ENCODE results near the gene ISX.
"Not testable (repeated sequence)": the region's sequence is repeated elsewhere in the genome, so short reads cannot be mapped to it uniquely, and the experiment has no call there.

Gene ISX

GRCh38 chr22:35065796-35066218, at the start of gene ISX:
ISX (plus strand) TSS chr22:35066158; CDS start chr22:35067088, 930 bp downstream.
- DNase-seq: no peak

DNA sequence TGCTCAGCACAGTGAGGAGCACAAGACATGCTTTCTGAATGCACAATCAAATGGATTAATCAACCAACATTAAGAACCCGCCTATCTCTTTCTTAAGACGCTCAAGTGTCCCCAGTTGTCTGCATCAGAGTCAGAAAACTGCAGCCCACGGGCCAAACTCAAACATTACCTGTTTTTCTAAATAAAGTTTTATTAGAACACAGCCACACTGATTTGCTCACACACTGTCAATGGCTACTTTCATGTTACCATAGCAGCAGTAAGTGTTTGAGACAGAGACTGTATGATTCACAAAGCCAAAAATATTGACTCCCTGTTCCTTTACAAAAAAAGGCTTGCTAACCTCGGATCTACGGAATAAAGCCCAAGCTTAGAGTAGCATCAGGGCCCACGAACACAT, 49.0 kb upstream of the ISX start:
- DNase-seq: no peak

DNA sequence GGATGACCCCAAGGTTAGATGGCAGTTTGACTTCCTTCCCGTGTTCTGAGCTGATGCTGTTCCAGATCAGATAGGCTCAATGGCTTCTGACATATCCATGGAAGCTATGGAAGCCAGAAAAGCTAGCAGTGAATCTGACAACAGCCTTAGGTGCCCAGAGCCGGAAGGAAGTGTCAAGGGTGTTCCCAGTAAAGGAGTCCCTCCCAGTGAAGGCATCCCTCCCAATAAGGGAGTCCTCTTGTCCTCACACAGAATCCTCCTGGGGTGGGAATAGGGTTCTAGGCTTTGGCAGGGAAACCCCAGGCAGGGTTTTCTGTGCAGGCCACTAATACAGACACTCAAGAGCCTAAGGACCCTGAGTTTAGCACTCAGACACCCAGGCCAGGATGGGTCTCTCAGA, 47.0 kb upstream of the ISX start:
- no peak for DNase-seq

DNA sequence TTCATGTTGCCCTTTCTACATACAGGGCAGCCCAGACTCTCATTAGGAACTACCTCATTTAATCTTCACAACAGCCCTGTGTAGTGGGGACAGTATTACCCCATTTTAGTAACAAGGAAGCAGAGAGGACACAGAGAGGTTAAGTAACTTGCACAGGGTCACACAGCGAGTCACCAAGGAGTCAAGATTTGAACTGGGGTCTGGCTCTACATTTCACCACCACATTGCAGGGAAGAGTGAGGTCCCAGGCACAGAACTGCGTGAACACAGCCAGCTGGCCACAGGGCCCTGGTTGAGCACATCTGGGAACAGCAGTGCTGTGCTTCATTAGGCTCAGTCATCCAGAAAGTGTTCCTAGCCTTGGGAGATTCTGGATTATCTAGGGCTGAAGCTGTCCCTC, 45.4 kb upstream of the ISX start:
- no peak for DNase-seq

DNA sequence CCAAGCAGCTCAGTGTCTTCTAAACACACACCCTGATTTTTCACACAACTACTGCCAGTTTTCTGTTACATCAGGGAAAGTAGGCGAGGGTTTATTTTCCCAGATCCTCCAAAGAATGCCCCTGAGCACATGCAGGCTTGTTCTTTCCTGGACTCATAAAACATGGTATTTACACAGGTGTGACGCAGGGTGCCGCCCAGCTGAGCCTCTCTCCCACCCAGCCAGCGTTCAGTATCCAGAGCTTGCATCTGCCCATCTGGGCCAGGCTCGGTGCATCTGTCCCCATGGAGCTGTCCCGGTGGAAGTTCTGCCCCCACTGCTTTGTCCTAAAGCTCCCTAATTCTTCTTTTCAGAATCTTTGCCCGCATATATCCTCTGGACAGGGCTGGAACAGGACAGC, 44.8 kb upstream of the ISX start:
- no peak for DNase-seq

GRCh38 chr22:35022291-35022690, 43.7 kb upstream of the ISX start:
- DNase-seq: no peak

DNA sequence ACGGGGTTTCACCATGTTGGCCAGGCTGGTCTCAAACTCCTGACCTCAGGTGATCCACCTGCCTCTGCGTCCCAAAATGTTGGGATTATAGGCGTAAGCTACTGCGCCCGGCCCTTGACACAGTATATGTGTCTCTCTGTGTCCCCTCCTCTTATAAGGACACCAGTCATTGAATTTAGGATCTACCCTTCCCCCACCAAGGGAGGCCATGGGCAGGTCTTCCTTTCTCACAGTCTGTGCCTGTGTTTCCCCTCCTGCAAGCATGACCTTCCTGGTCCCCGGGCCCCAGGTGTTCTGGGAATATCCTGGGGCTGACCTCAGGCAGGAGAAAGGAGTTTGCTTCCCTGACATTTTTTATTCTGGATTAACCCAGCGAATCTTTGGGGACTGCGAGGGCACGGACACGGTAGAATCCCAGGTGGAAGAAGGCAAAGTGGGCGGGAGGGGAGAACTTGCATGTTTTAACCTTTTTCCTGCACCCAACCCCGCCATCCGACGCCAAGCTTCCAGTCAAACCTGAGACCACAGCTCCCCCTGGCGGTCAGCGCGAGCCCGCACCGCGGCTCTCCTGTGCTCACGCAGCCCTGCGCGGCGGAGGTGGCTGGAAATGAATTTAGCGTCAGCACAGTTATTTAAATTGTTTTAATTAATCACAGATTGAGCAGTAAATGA, 42.1 kb upstream of the ISX start:
- peak; percentile 66 for DNase-seq

- DNase-seq: no peak
Observed at GRCh38 chr22:35024364-35024692, 41.6 kb upstream of the ISX start.

DNA sequence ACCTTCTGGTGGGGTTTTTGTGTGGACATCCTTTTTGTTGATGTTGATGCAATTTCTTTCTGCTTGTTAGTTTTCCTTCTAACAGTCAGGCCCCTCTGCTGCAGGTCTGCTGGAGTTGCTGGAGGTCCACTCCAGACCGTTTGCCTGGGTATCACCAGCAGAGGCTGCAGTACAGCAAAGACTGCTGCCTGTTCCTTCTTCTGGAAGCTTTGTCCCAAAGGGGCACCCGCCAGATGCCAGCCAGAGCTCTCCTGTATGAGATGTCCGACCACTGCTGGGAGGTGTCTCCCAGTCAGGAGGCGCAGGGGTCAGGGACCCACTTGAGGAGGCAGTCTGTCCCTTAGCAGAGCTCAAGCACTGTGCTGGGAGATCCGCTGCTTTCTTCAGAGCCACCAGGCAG, 35.8 kb upstream of the ISX start:
- DNase-seq: not testable (repeated sequence)

DNA sequence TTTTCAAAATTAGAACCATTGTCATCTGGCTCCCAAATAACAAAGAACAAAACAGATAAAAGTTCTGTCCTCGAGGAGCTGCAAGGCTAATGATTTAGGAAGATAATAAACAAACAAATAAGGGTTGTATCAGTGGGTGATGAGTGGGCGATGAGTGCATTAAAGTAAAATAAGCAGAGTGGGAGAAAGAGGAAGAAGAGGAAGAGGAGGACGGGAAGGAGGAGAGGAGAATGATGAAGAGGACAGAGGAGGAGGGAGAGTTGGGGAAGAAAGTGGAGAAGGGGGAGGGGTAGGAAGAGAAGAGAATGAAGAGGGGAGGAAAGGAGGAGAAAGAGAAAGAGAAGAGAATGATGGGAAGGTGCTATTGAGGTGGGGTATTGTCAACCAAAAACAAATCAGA, 33.4 kb upstream of the ISX start:
- DNase-seq: no peak

DNA sequence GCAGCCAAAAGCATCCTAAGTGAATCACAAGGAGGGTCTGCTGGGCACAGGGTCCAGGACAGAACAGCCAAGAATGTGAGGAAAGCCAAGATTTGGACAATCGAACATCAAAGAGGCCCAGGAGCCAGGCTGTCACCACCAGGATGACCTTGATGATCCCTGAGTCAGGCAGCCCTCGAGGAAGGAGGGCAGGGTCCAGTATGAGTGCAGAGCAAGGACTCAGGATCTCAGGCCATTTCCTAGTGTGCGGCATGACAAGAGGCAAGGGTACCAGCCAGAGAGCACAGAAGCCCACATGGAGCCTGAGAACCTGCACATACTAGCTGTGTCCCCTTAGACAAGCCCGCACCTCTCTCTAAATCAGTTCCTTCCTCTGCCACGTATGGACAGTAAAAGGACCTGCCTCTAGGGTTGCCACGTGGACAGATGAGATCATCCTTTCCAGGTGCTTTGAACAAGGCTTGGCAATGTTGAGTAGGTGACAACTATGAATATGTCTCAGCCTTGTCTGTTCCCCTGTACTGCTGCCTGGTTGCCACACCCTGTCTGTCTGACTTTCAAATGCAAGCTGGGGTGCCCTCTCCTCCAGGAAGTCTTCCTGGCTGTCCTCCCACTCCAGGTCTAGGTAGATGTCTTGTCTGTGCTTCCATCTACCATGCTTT, 32.2 kb upstream of the ISX start:
- no peak for DNase-seq

DNA sequence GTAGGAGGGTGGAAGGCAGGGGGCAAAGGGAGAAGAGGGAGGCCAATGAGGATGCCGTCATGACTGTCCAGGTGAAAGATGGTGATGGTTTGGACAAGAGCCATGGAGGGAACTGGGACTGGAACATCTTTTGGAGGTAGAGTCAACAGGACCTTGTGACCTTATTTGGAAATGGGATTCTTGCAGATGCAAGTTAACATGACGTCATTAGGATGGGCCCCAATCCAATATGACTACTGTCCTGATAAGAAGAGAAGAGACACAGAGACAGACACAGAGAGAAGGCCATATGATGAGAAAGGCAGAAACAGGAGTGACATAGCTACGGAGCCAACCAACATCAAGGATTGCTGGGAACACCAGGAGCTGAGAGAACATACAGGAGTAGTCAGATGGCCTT, 31.0 kb upstream of the ISX start:
- DNase-seq: no peak

GRCh38 chr22:35037089-35037488, 28.9 kb upstream of the ISX start:
- DNase-seq: no peak

- no peak for DNase-seq
Observed at GRCh38 chr22:35039625-35040024, 26.3 kb upstream of the ISX start.

GRCh38 chr22:35043252-35043933, 22.6 kb upstream of the ISX start:
- no peak for DNase-seq

DNA sequence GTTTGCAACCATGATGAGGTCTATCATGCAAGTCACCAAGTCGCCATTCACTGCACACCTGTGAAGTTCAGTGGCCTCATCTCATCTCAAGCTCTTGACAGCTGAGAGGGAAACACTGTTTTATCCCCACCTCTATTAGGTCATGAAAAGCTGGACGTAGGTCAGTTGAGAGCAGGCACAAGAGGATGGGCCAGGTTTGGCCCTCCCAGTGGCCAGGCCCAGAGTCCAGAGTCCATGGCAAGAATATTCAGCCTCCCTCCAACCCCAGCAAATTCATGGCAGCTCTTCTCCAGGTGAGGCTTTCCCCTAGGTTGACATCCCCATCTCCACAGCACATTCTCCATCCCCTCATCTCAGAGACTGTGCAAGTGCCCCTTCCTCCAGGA, 22.0 kb upstream of the ISX start:
- no peak for DNase-seq

GRCh38 chr22:35044607-35045390, 21.2 kb upstream of the ISX start:
- no peak for DNase-seq

DNA sequence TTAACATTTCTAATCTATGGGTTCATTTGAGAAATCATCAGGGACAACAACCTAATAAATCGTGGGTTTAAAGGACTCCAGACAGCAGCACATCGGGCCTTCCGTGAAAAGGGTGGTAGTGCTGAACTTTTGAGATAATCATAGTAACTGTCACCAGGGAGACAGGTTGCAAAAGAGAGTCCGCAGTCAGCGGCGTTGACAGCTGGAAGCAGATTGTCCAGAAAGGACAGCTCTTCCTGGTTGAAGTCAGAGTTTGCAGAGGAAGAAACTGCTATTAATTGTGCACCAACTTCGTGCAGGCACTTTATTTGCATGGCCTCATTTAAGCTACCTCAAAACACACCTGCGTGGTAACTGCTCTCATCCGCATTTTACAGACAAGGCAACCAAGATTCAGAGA, 20.5 kb upstream of the ISX start:
- no peak for DNase-seq

DNA sequence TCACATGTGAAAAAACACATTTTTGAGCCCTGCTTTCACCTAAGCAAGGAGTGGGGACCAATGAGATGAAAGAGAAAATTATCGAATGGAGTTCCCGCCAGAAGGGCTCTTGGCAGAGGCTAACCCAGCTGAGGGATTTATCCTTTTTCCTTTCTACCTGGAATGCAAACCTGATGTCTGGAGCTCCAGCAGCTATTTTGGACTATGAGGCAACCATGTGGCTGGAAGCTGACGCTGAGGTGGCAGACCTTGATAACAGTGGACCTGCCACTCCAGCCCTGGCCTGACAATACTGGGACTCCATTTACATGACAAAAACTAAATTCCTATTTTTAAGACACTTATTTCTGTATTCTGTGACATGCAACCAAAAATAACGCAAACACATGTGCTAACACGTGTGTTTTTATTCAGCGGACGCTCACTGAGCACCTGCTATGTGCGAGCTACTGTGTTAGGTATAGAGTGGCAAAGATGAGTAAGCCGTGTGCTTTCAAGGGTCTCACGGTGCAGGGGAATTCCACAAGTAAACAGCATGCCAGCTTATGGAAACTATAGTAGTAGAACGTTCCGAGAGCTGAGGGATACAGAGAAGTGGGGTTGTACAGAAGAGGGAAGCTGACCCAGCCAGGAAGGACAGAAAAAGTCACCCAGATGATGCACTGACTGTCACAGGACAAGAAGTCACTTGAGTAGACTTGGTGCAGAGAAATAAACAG, 19.1 kb upstream of the ISX start:
- DNase-seq: no peak

DNA sequence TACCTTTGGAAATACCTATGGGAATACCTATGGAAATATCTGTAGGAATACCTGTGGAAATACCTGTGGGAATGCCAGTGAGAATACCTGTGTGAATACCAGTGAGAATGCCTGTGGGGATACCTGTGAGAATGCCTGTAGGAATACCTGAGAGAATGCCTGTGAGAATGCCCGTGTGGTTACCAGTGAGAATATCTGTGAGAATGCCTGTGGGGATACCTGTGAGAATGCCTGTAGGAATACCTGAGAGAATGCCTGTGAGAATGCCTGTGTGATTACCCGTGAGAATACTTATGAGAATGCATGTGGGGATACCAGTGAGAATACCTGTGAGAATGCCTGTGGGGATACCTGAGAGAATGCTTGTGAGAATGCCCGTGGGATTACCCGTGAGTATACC, 15.9 kb upstream of the ISX start:
- not testable (repeated sequence) for DNase-seq

DNA sequence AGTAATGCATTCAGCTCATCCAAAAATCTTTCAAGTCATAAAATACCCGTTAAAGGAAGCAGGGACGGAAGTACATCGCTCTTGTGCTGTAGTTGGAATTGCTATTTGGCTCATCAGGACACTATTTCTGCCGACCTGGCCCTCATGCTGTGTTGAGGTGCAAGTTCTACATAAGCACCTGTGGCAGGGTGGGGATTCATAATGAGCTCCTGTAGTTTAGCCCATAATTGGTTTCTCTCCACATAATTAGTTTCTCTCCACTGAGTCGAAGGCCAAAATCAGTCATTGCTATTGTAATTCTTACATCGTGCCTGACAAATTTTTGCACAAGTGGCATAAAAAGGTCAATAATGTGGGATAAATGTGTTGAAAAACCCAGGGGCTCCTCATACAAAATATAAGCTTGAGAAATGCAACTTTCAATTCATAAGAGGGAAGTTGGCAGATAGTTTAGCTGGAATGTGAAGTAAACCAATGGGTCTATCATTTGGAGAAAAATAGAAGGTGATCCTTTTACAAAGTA, 14.9 kb upstream of the ISX start:
- no peak for DNase-seq

DNA sequence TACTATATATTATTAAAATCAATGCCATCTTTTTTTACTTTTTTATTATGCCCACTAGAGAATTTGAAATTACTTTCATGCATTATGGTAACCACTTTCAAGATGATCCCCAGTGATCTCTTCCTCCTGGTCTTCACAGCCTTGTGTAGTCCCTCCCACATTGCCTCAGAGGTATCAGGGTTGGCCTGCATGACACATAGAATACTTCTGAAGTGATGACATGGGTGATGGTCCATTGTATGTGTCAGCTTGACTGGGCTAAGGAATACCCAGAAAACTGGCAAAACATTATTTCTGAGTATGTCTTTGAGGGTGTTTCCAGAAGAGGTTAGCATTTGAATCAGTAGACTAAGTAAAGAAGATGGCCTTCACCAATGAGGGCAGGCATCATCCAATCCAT, 14.2 kb upstream of the ISX start:
- DNase-seq: no peak

Measured in stimulated activated CD4-positive, alpha-beta T cell treated with anti-CD3 and anti-CD28 coated beads, Interleukin-4, amount 100 ng/mL, for 1 hour (primary cell).